HepG2 (cell line): Measurements from ENCODE around the gene ARHGEF9. TPM values are rescaled to one million over a fixed set of nuclear protein-coding genes. Genes with fewer than 3 reads are reported as not detected.

Experiments used
- ATAC-seq: fragments of 200-7000 bp; cut with Tn5 transposase; 3 replicates; pipeline ENCODE4 v1.9.1; 2020; ENCODE audit warnings: mild to moderate bottlenecking, moderate library complexity
- BruUV-seq: library from RNA; stranded (reverse); fragments of 400-500 nt; replicated peaks from 2 replicates; lab custom pipeline; 2021; lab: Mats Ljungman, UMichigan
- CTCF ChIA-PET: fragments of 300-600 bp; formaldehyde crosslinking; extraction: SDS; loops from one replicate; lab custom pipeline; 2021; ENCODE audit warnings: low total read pairs, inconsistent platforms, low intra/inter-chr PET ratio; lab: Yijun Ruan, JAX
- POLR2A ChIA-PET: fragments of 350-600 bp; sonication (Branson Sonifier 250); formaldehyde crosslinking; loops from one replicate; lab custom pipeline; 2020; ENCODE audit warnings: antibody characterized with exemption, inconsistent platforms; lab: Yijun Ruan, JAX
- DNase-seq: peaks from one replicate; pipeline ENCODE4 v3.0.0-alpha.2; 2015; ENCODE audit warnings: low spot score
- FAIRE-seq: peaks from 3 replicates; lab custom pipeline; 2011; peaks lifted over from hg19 to GRCh38; lab: Jason Lieb, UNC
- H2AFZ ChIP-seq: one replicate; pipeline ENCODE4 v1.6.1; 2011; ENCODE audit warnings: low read length, inconsistent platforms
- H3K27ac ChIP-seq: fragments of 300-600 bp; 3 replicates; pipeline ENCODE4 v1.8.0; 2011; ENCODE audit warnings: mixed run types, mild to moderate bottlenecking, mixed read lengths, low read length, inconsistent platforms; ENCODE audit not compliant: insufficient read depth; ENCODE audit errors: extremely low read length
- H3K27me3 ChIP-seq, 2 experiments: fragments of 200-600 bp in 1 of 2; 2 replicates in 1 of 2; 3 replicates in 1 of 2; pipeline versions ENCODE4 v1.6.0 to v1.8.0; 2011; ENCODE audit warnings: low read length in 2 of 2, mild to moderate bottlenecking in 2 of 2, moderate library complexity in 2 of 2, inconsistent platforms in 1 of 2; ENCODE audit not compliant: insufficient read depth in 2 of 2, control insufficient read depth in 1 of 2
- H3K36me3 ChIP-seq, 2 experiments: fragments of 200-600 bp in 1 of 2; replicated peaks in 1 of 2; 2 replicates in 1 of 2; 3 replicates in 1 of 2; pipeline versions ENCODE4 v1.5.1 to v1.8.0; 2011; ENCODE audit warnings: low read length in 2 of 2, inconsistent platforms in 1 of 2; ENCODE audit not compliant: insufficient read depth in 2 of 2, control insufficient read depth in 1 of 2
- H3K4me1 ChIP-seq: 2 replicates; pipeline ENCODE4 v1.5.1; 2012; ENCODE audit warnings: low read length, inconsistent platforms; ENCODE audit not compliant: insufficient read depth
- H3K4me2 ChIP-seq: 2 replicates; pipeline ENCODE4 v1.6.0; 2011; ENCODE audit warnings: low read depth, low read length, inconsistent platforms
- H3K4me3 ChIP-seq, 3 experiments: fragments of 200-600 bp in 1 of 3; sonication (generic), shearing (Covaris generic) in 1 of 3; replicated peaks in 1 of 3; 2 replicates each; pipeline ENCODE4 v1.5.1; 2011 to 2016; ENCODE audit warnings: low read length in 3 of 3, inconsistent platforms in 2 of 3, low read depth in 2 of 3, mild to moderate bottlenecking in 2 of 3, control low read depth in 1 of 3, mixed read lengths in 1 of 3; ENCODE audit not compliant: insufficient read depth in 1 of 3
- H3K79me2 ChIP-seq: one replicate; pipeline ENCODE4 v1.6.1; 2011; ENCODE audit warnings: low read length, inconsistent platforms; ENCODE audit not compliant: insufficient read depth
- H3K9ac ChIP-seq: 2 replicates; pipeline ENCODE4 v1.6.0; 2011; ENCODE audit warnings: mild to moderate bottlenecking, low read depth, low read length, inconsistent platforms; ENCODE audit not compliant: insufficient read depth
- H3K9me3 ChIP-seq: 2 replicates; pipeline ENCODE4 v1.5.1; 2012; ENCODE audit warnings: mild to moderate bottlenecking, low read length
- H4K20me1 ChIP-seq: 2 replicates; pipeline ENCODE4 v1.6.0; 2011; ENCODE audit warnings: inconsistent platforms, mild to moderate bottlenecking, low read length, moderate library complexity; ENCODE audit not compliant: insufficient read depth
- ATF5 ChIP-seq: sonication (generic); formaldehyde crosslinking; IDR thresholded peaks from 2 replicates; pipeline ENCODE4 v1.4.0; 2020; ENCODE audit warnings: mild to moderate bottlenecking, low read depth, missing genetic modification reagents
- FOXO1 ChIP-seq: sonication (generic); formaldehyde crosslinking; IDR thresholded peaks from 2 replicates; pipeline ENCODE4 v1.4.0; 2020; ENCODE audit warnings: missing genetic modification reagents
- KLF15 ChIP-seq: sonication (generic); formaldehyde crosslinking; IDR thresholded peaks from 2 replicates; pipeline ENCODE4 v1.8.1; 2023; ENCODE audit warnings: borderline replicate concordance, mild to moderate bottlenecking, inconsistent platforms, missing genetic modification reagents, mixed read lengths
- MZF1 ChIP-seq: sonication (generic); formaldehyde crosslinking; IDR thresholded peaks from 2 replicates; pipeline ENCODE4 v1.8.1; 2023; ENCODE audit warnings: mild to moderate bottlenecking, missing genetic modification reagents, borderline replicate concordance
- SETDB1 ChIP-seq: sonication (generic); formaldehyde crosslinking; IDR thresholded peaks from 2 replicates; pipeline ENCODE4 v1.5.1; 2020; ENCODE audit warnings: missing genetic modification reagents, mild to moderate bottlenecking, borderline replicate concordance
- SOX6 ChIP-seq, 2 experiments: fragments of 450-650 bp in 1 of 2; sonication (generic) in 1 of 2; formaldehyde crosslinking in 1 of 2; IDR thresholded peaks; 2 replicates each; pipeline versions ENCODE4 v1.4.0 to v1.6.1; 2017 to 2020; ENCODE audit warnings: antibody characterized with exemption in 1 of 2, mild to moderate bottlenecking in 1 of 2, missing genetic modification reagents in 1 of 2
- TARDBP ChIP-seq: sonication (generic); formaldehyde crosslinking; IDR thresholded peaks from 2 replicates; pipeline ENCODE4 v1.8.0; 2022; ENCODE audit warnings: mild to moderate bottlenecking, missing genetic modification reagents
- ZBTB4 ChIP-seq: sonication (generic); formaldehyde crosslinking; IDR thresholded peaks from 2 replicates; pipeline ENCODE4 v1.4.0; 2020; ENCODE audit warnings: missing genetic modification reagents, mild to moderate bottlenecking, borderline replicate concordance
- ZFP36 ChIP-seq: fragments of 150-350 bp; IDR thresholded peaks from 2 replicates; pipeline ENCODE4 v1.6.1; 2018; ENCODE audit warnings: borderline replicate concordance, low read length, low read depth; ENCODE audit not compliant: partially characterized antibody
- ZNF282 ChIP-seq: fragments of 450-650 bp; IDR thresholded peaks from 2 replicates; pipeline ENCODE4 v1.6.1; 2018; ENCODE audit not compliant: partially characterized antibody
- ZNF414 ChIP-seq: sonication (generic); formaldehyde crosslinking; IDR thresholded peaks from 2 replicates; pipeline ENCODE4 v1.5.0; 2020; ENCODE audit warnings: missing genetic modification reagents
- ZNF513 ChIP-seq: sonication (generic); formaldehyde crosslinking; conservative IDR thresholded peaks from 2 replicates; pipeline ENCODE4 v1.5.0; 2020; ENCODE audit warnings: missing genetic modification reagents
- ZNF580 ChIP-seq: IDR thresholded peaks from 2 replicates; pipeline ENCODE4 v1.6.1; 2016; ENCODE audit warnings: low read depth, borderline replicate concordance
- ZNF589 ChIP-seq: sonication (generic); formaldehyde crosslinking; conservative IDR thresholded peaks from 2 replicates; pipeline ENCODE4 v1.8.0; 2022; ENCODE audit warnings: mild to moderate bottlenecking, moderate library complexity, missing genetic modification reagents
- ZNF749 ChIP-seq: sonication (generic); formaldehyde crosslinking; IDR thresholded peaks from 2 replicates; pipeline ENCODE4 v1.8.0; 2022; ENCODE audit warnings: mild to moderate bottlenecking, missing genetic modification reagents, moderate library complexity, borderline replicate concordance
- WGBS: methylation state at CpG from one replicate; pipeline ENCODE4 v1.1.6; 2017; ENCODE audit warnings: low lambda C conversion rate; 5-methylcytosine and 5-hydroxymethylcytosine counted together
- in situ Hi-C: cut with HindIII; loops from 2 replicates; pipeline ENCODE4 v1.10.0; 2017; ENCODE audit warnings: low pct_unique_long_range_greater_than_20kb; ENCODE audit not compliant: extremely low pct_ligation_motif_present
- intact Hi-C: fragments of 100-400 bp; cut with micrococcal nuclease; formaldehyde crosslinking; loops from one replicate; pipeline ENCODE4 v1.10.0; 2022; ENCODE audit not compliant: unreplicated experiment
- polyA plus RNA-seq, 8 experiments: library from polyadenylated mRNA; depleted of rRNA in 3 of 8; stranded (reverse) in 7 of 8; unstranded in 1 of 8; fragments of >200 nt; fragmentation: Illumina TruSeq in 4 of 8; extraction: Trizol in 4 of 8; gene quantifications; 2 replicates each; pipeline versions ENCODE4 v1.2.1 to v1.2.3, GENCODE V29; 2011 to 2016; ENCODE audit warnings: low read depth in 4 of 8, missing spikeins in 1 of 8, mixed read lengths in 1 of 8; ENCODE audit not compliant: insufficient read depth in 1 of 8
- total RNA-seq, 5 experiments: library from RNA; depleted of rRNA; stranded (reverse); fragments of >200 nt; fragmentation: Illumina TruSeq; extraction: Trizol; gene quantifications; 2 replicates each; pipeline ENCODE4 v1.2.3, GENCODE V29; 2016; ENCODE audit warnings: low read depth in 1 of 5

The ARHGEF9 gene
- total and polyA plus RNA-seq, 2 of the 13 experiments (the other 11 are each of a cell fraction or from before 2014, with no cell fraction given): 0.91 to 1.8 TPM

GRCh38 chrX:63738696-63739095, 46.3 kb downstream of the ARHGEF9 start (continued):
- no peak for TF ChIP-seq ATF5
- no peak for TF ChIP-seq ZFP36

- Histone ChIP-seq H3K27ac (no peak overlapping the region), H4K20me1 (no peaks in the 10 kb centered on the region), H3K36me3 (no peaks in the 10 kb centered on the region), H2AFZ (no peak overlapping the region), H3K4me2 (no peak overlapping the region), H3K27me3 (no peaks in the 10 kb centered on the region), H3K4me3 (no peak overlapping the region), H3K4me1 (no peaks in the 10 kb centered on the region), H3K79me2 (no peaks in the 10 kb centered on the region), H3K9ac (no peak overlapping the region), H3K9me3 (no peaks in the 10 kb centered on the region)
- no peak for FAIRE-seq
- ChIA-PET POLR2A (no interaction called here), CTCF (no interaction called here)
- in situ Hi-C loops (no loop called here), intact Hi-C loops (no loop called here)
- 49% methylated on average over 3 of the region's 3 CpGs for WGBS
- ATAC-seq: no peak
- no TSS peak for BruUV-seq
- no peak for DNase-seq
- no peak for TF ChIP-seq ZNF282
- TF ChIP-seq MZF1 (CRISPR knock-in tag): no peak
- no peak for TF ChIP-seq ZNF749 (CRISPR knock-in tag)
- TF ChIP-seq ZNF513: no peak
- no peak for TF ChIP-seq ZNF414 (CRISPR knock-in tag)
- TF ChIP-seq SETDB1 (CRISPR knock-in tag): no peak
- no peak for TF ChIP-seq KLF15 (CRISPR knock-in tag)
- TF ChIP-seq SOX6 (IDR thresholded peaks at IDR 0.05): no peak
- TF ChIP-seq SOX6 (CRISPR knock-in tag; IDR thresholded peaks at IDR 0.05): no peak
- TF ChIP-seq ZNF589: no peak
- no peak for TF ChIP-seq FOXO1 (CRISPR knock-in tag)
- TF ChIP-seq ZBTB4 (CRISPR knock-in tag): no peak
- TF ChIP-seq TARDBP: no peak
- TF ChIP-seq ZNF580 (CRISPR knock-in tag): no peak
Observed at GRCh38 chrX:63737131-63737921, 47.7 kb downstream of the ARHGEF9 start.
